Measurements from ENCODE around the gene ZEB1. TPM values are rescaled to one million over a fixed set of nuclear protein-coding genes. Genes with fewer than 3 reads are reported as not detected.

Gene ZEB1
- total RNA-seq, 1 experiment from 2014 or later: 31.5 TPM

- POLR2A ChIA-PET: no interaction called here
- H3K4me1 ChIP-seq (ENCODE audit: control insufficient read depth, insufficient read depth, low read length): peaks cover 11% of the 10 kb centered on the region; the same call in 1 of the 2 replicates
- H3K36me3 ChIP-seq (ENCODE audit: control insufficient read depth, insufficient read depth, low read length): no peaks in the 10 kb centered on the region
- H3K4me3 ChIP-seq (ENCODE audit: low read depth in 2 of 2, low read length in 2 of 2): no peak overlapping the region
- DNase-seq (ENCODE audit: low read depth, low spot score): no peak
- no TSS peak for BruUV-seq (replicated peaks)
- TF ChIP-seq, protein P1, sequence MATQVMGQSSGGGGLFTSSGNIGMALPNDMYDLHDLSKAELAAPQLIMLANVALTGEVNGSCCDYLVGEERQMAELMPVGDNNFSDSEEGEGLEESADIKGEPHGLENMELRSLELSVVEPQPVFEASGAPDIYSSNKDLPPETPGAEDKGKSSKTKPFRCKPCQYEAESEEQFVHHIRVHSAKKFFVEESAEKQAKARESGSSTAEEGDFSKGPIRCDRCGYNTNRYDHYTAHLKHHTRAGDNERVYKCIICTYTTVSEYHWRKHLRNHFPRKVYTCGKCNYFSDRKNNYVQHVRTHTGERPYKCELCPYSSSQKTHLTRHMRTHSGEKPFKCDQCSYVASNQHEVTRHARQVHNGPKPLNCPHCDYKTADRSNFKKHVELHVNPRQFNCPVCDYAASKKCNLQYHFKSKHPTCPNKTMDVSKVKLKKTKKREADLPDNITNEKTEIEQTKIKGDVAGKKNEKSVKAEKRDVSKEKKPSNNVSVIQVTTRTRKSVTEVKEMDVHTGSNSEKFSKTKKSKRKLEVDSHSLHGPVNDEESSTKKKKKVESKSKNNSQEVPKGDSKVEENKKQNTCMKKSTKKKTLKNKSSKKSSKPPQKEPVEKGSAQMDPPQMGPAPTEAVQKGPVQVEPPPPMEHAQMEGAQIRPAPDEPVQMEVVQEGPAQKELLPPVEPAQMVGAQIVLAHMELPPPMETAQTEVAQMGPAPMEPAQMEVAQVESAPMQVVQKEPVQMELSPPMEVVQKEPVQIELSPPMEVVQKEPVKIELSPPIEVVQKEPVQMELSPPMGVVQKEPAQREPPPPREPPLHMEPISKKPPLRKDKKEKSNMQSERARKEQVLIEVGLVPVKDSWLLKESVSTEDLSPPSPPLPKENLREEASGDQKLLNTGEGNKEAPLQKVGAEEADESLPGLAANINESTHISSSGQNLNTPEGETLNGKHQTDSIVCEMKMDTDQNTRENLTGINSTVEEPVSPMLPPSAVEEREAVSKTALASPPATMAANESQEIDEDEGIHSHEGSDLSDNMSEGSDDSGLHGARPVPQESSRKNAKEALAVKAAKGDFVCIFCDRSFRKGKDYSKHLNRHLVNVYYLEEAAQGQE (IDR thresholded peaks at IDR 0.05; ENCODE audit: insufficient read depth in 1 of 2, low read depth in 2 of 2, low read length in 1 of 2): no peak
- TF ChIP-seq SIN3A (IDR thresholded peaks at IDR 0.05; ENCODE audit: borderline replicate concordance, insufficient read depth, low read depth, low read length) (no peak), TCF7L2 (IDR thresholded peaks at IDR 0.05; ENCODE audit: low read depth, low read length) (no peak), CTCF (IDR thresholded peaks at IDR 0.05) (no peak), POLR2AphosphoS5 (IDR thresholded peaks at IDR 0.05; ENCODE audit: low read depth, low read length) (no peak)
- no peaks in the 10 kb centered on the region for H3K27me3 ChIP-seq (ENCODE audit: control insufficient read depth, insufficient read depth, low read length)
- CTCF ChIA-PET: no interaction called here
- ATAC-seq: no peak
- no peak overlapping the region for H3K27ac ChIP-seq (ENCODE audit: low read length)
- H3K9me3 ChIP-seq (ENCODE audit: control insufficient read depth, insufficient read depth, low read depth, low read length): no peaks in the 10 kb centered on the region
- in situ Hi-C loops (cut with HindIII; ENCODE audit: low pct_unique_long_range_greater_than_20kb, low sequenced_read_pairs) (no loop called here), intact Hi-C loops (cut with micrococcal nuclease; ENCODE audit: unreplicated experiment) (no loop called here)
Measured at GRCh38 chr10:31399631-31400030, 80.6 kb downstream of the ZEB1 start.

DNA sequence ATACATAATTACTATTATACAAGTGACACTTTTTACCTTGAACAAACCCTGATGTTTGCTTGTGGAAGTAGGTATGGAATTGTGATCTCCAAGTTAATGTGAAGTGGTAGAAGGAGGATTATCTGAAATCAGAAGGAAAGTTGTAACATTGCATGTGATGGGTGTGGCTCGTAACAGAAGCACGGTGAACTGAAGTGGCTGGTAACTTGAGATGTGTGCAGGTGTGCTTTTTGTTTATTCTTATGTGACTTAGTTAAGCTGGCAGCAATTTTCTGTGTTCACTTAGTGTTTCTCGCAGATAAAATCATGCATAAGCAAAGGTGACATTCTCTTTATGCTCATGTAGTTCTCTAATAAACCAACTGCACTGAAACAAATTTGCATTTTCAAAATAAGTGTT is 82.3 kb downstream of the ZEB1 start:
- no peak for ATAC-seq
- in situ Hi-C loops (cut with HindIII; ENCODE audit: low pct_unique_long_range_greater_than_20kb, low sequenced_read_pairs): no loop called here
- ChIA-PET CTCF (no interaction called here), POLR2A (no interaction called here)
- no peak for TF ChIP-seq CTCF (IDR thresholded peaks at IDR 0.05)
- no peak for TF ChIP-seq TCF7L2 (IDR thresholded peaks at IDR 0.05; ENCODE audit: low read depth, low read length)
- TF ChIP-seq, protein P1 (IDR thresholded peaks at IDR 0.05; ENCODE audit: insufficient read depth in 1 of 2, low read depth in 2 of 2, low read length in 1 of 2): no peak
- no peak for TF ChIP-seq SIN3A (IDR thresholded peaks at IDR 0.05; ENCODE audit: borderline replicate concordance, insufficient read depth, low read depth, low read length)
- Histone ChIP-seq H3K27ac (ENCODE audit: low read length) (no peak overlapping the region), H3K36me3 (ENCODE audit: control insufficient read depth, insufficient read depth, low read length) (no peaks in the 10 kb centered on the region), H3K27me3 (ENCODE audit: control insufficient read depth, insufficient read depth, low read length) (no peaks in the 10 kb centered on the region), H3K9me3 (ENCODE audit: control insufficient read depth, insufficient read depth, low read depth, low read length) (no peaks in the 10 kb centered on the region), H3K4me1 (ENCODE audit: control insufficient read depth, insufficient read depth, low read length) (peaks cover 11% of the 10 kb centered on the region; the same call in 1 of the 2 replicates), H3K4me3 (ENCODE audit: low read depth in 2 of 2, low read length in 2 of 2) (no peak overlapping the region)
- DNase-seq (ENCODE audit: low read depth, low spot score): no peak
- intact Hi-C loops (cut with micrococcal nuclease; ENCODE audit: unreplicated experiment): no loop called here
- no TSS peak for BruUV-seq (replicated peaks)
